CD4-positive, alpha-beta T cell treated with Interleukin-17A for 4 hours (primary cell): ENCODE measurements around the gene CYFIP1.

ENCODE experiments used
- DNase-seq: peaks from one replicate; pipeline ENCODE4 v3.0.0-alpha.2; 2020; ENCODE audit warnings: mixed read lengths

CYFIP1 gene

GRCh38 chr15:22861161-22861560 is 119.0 kb downstream of the CYFIP1 start:
- DNase-seq, result no peak

- DNase-seq, result no peak
Observed at GRCh38 chr15:22856659-22857058, 123.5 kb downstream of the CYFIP1 start.

GRCh38 chr15:22855791-22856190 is 124.4 kb downstream of the CYFIP1 start:
- no peak for DNase-seq

- no peak for DNase-seq
Observed at GRCh38 chr15:22851513-22851912, 128.7 kb downstream of the CYFIP1 start.

- DNase-seq, result no peak
Observed at GRCh38 chr15:22850055-22850454, 130.1 kb downstream of the CYFIP1 start.

- no peak for DNase-seq
Observed at GRCh38 chr15:22846073-22846472, 134.1 kb downstream of the CYFIP1 start.

- DNase-seq, result no peak
Observed at GRCh38 chr15:22845289-22845900, 134.8 kb downstream of the CYFIP1 start.

- no peak for DNase-seq
Observed at GRCh38 chr15:22844421-22845288, 135.5 kb downstream of the CYFIP1 start.

- no peak for DNase-seq
Observed at GRCh38 chr15:22839046-22839695, 141.0 kb downstream of the CYFIP1 start.

- peak; percentile 99 for DNase-seq
Observed at GRCh38 chr15:22838292-22839042, 141.7 kb downstream of the CYFIP1 start, which contains the start of gene NIPA2. Gene NIPA2 (plus strand): TSS chr15:22838666. CDS start chr15:22851732, 13,066 bp downstream.

GRCh38 chr15:22831473-22831872 is 148.7 kb downstream of the CYFIP1 start:
- no peak for DNase-seq

- no peak for DNase-seq
Observed at GRCh38 chr15:22827125-22827524, 153.0 kb downstream of the CYFIP1 start.

- no peak for DNase-seq
Observed at GRCh38 chr15:22823495-22824128, 156.6 kb downstream of the CYFIP1 start.

GRCh38 chr15:22819651-22820050 is 160.5 kb downstream of the CYFIP1 start:
- DNase-seq, result no peak
